ES-I3 (cell line): ENCODE data around the gene SUSD2.

Experiments used
- H3K36me3 ChIP-seq: 2 replicates; pipeline ENCODE4 v1.6.1; 2013; ENCODE audit warnings: mild to moderate bottlenecking, low read length, control low read depth, moderate library complexity; ENCODE audit not compliant: insufficient read depth
- H3K4me1 ChIP-seq: 2 replicates; pipeline ENCODE4 v1.6.1; 2013; ENCODE audit warnings: mild to moderate bottlenecking, control low read depth, low read length; ENCODE audit not compliant: insufficient read depth
- H3K9ac ChIP-seq: 2 replicates; pipeline ENCODE4 v1.6.1; 2013; ENCODE audit warnings: low read depth, mild to moderate bottlenecking, low read length, moderate library complexity
- H3K9me3 ChIP-seq: 2 replicates; pipeline ENCODE4 v1.6.1; 2013; ENCODE audit warnings: mild to moderate bottlenecking, low read length, moderate library complexity; ENCODE audit not compliant: control insufficient read depth, insufficient read depth

Gene SUSD2

DNA sequence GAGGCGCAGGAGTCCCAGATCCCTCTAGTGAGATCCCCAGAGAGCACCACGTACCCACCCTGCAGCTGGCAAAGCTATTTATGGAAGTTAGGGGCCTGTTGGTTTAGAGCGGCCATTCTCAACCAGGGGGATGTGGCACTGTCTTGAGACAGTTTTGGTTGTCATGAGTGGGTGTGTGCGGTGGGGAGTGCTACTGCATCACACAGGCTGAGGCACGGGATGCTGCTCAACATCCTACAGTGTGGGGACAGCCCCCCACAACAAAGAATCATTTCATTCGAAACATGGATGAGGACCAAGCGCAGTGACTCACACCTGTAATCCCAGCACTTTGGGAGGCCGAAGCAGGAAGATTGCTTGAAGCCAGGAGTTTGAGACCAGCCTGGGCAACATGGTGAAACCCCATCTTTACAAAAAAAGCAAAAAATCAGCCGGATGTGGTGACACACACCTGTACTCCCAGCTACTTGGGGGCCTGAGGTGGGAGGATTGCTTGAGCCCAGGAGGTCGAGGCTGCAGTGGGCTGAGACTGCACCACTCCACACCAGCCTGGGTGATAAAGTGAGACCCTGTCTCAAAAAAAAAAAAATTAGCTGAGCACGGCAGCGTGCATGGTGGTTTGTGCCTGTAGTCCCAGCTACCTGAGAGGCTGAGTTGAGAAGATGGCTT lies 35.4 kb downstream of the SUSD2 start:
- Histone ChIP-seq H3K9me3 (no peaks in the 10 kb centered on the region), H3K36me3 (no peaks in the 10 kb centered on the region), H3K9ac (no peak overlapping the region), H3K4me1 (peaks cover 5% of the 10 kb centered on the region; the same call in 1 of the 2 replicates)

DNA sequence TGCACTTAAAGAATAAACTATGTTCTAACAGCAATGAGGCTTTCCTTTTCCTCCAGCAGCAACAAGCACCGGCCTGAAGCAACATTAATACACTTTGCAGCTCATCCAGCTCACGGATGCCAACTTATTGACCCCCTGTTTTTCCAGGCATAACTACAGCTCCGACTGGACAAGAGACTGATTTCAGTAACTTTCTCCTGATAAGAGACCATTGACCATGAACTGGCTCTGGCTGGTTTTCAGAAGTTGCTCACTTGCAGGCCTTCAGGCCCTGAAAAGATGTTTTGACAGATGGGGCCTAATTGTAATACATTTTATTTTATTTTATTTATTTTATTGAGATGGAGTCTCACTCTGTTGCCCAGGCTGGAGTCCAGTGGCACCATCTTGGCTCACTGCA lies 36.1 kb downstream of the SUSD2 start:
- Histone ChIP-seq H3K9me3 (no peaks in the 10 kb centered on the region), H3K4me1 (no peaks in the 10 kb centered on the region), H3K9ac (no peak overlapping the region), H3K36me3 (no peaks in the 10 kb centered on the region)

DNA sequence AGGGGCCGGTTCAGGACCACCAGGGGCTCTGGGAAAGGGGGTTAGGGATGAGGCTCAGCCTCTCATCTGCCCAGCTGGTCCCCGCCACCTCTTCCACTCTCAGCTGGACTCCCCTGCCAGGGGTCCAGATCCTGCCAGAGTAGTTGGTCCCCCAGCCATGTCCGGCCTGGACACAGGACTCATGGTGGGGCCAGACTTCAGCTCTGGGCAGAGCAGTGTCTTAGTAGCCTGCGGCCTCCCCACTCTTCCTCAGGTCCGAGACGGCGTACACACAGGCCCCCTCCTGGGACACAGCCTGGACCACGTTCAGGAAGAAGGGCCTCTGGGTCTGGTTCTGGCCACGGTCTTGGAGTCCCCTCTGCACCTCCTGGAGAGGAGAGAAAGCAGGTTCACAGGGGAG lies 38.5 kb downstream of the SUSD2 start:
- Histone ChIP-seq H3K36me3 (no peaks in the 10 kb centered on the region), H3K9ac (no peak overlapping the region), H3K9me3 (no peaks in the 10 kb centered on the region), H3K4me1 (no peaks in the 10 kb centered on the region)

DNA sequence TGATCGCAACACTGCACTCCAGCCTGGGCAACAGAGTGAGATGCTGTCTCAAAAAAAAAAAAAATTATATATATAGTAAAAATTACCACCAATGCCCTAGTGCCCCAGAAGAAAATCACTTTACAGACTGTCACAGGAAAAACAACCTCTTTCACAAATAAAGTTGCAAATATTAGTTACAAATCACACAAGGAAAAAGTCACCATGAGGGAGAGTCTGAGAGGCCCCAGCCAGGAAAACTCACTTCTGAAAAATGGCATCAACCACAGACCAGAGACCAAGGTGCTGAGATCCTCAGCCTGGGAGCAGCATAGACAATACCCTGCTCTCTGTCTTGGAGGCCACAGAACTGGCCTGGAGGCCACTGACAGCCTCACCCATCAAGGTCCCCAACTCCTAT lies 43.2 kb downstream of the SUSD2 start:
- Histone ChIP-seq H3K9ac (no peak overlapping the region), H3K36me3 (no peaks in the 10 kb centered on the region), H3K9me3 (no peaks in the 10 kb centered on the region)

DNA sequence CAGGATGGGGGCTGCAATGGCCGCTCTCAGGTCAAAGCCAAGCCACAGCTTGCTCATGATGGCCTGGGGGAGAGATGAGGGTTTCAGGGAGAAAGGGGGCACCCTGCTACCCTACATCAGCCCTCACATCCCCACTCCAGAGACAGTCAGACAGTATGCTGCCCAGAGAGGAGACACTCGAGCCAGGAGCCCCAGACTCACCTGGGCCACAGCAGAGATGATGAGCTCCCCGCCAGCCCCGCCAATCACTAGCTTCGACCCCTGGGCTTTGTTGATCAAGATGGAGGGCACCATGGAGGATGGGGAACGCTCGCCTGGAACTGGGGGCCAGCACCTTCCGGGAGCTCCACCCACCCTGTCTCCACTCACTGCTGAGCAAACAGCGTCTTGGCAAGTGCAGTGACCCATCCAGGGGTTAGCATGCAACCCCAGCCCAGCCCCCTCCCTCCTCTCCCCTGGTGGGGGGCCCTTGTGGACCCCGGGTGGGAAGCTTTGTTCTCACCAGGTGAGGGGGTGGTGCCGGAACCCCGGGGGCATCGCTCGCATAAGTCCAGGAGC lies 43.8 kb downstream of the SUSD2 start:
- Histone ChIP-seq H3K9ac (no peak overlapping the region), H3K4me1 (no peaks in the 10 kb centered on the region), H3K9me3 (no peaks in the 10 kb centered on the region), H3K36me3 (no peaks in the 10 kb centered on the region)

More for the DNA sequence above, 43.2 kb downstream of the SUSD2 start:
- H3K4me1 ChIP-seq: no peaks in the 10 kb centered on the region

DNA sequence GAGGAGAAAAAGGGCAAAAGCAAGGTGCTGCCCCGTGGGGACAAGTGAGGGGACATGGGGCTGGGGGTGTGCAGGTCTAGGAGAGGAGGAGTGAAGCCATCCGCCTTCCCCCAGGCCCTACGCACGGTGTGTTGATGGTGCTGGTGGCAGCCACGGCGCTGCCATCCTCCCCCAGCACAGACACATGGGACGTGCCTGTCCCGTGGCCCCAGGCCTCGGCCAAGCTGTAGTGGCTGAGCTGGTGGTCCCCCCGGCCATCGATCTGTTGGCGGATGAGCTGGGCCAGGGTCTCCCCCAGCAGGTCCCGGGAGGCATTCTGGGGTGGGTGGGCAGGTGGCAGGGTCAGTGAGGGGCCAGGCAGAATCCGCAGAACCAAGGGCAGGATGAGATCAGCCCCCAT lies 44.7 kb downstream of the SUSD2 start:
- Histone ChIP-seq H3K36me3 (no peaks in the 10 kb centered on the region), H3K9ac (no peak overlapping the region), H3K9me3 (no peaks in the 10 kb centered on the region), H3K4me1 (peaks cover 5% of the 10 kb centered on the region; the same call in 1 of the 2 replicates)

DNA sequence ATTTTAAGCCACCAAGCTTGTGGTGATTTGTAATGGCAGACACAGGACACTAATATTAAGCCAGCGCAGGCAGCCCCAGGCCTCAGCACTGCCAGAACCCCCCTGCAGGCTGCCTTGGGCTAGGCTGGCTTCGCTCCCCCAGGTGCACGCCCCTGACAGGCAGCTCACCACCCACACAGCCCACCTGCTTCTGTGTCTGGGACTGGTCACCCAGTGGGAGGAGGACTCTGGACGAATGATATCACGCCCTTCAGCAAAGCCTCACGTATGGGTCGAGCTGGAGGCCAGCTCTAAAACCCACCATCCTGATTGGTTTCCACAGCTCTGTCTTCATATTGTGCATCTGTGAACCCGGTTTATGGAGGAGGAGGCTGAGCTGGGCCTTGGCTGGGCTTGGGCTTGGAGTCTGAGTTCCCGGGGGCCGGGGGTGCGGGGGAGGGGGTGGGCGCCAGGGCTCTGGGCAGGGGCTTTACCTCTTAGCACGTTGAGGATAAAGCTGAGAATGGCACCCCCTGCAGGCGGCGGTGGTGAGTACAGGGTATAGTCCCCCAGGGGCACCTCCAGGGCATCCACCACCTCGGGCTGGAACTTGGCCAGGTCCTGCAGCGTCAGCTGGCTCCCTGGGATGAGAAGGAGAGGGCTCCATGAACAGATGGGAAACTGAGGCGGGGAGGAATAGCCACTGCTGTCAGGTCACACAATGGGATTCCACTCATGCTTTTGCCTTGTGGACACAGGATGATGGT lies 49.8 kb downstream of the SUSD2 start:
- Histone ChIP-seq H3K9ac (no peak overlapping the region), H3K36me3 (no peaks in the 10 kb centered on the region), H3K9me3 (no peaks in the 10 kb centered on the region), H3K4me1 (peaks cover 6% of the 10 kb centered on the region; the same call in 1 of the 2 replicates)

DNA sequence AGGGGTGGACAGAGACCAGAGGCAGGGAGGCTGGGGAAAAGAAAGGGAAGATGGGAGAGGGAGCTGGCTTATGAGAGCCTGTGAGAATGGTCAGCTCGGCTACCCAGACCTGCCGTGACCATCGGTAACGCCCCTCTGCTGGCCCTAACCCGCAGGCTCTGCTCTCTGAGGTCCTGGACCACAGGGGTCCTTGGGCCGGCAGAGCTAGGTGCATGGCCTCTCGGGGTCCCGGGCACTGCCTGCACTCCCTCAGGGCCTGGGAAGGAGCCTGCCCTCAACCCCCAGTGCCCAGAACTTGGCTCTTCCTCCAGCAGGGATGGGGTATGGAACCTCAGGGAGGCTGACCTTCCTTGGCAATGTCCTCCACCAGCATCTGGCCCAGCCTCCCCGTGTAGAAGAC lies 50.4 kb downstream of the SUSD2 start:
- Histone ChIP-seq H3K36me3 (no peaks in the 10 kb centered on the region), H3K4me1 (peaks cover 6% of the 10 kb centered on the region; the same call in 1 of the 2 replicates), H3K9ac (no peak overlapping the region), H3K9me3 (no peaks in the 10 kb centered on the region)

DNA sequence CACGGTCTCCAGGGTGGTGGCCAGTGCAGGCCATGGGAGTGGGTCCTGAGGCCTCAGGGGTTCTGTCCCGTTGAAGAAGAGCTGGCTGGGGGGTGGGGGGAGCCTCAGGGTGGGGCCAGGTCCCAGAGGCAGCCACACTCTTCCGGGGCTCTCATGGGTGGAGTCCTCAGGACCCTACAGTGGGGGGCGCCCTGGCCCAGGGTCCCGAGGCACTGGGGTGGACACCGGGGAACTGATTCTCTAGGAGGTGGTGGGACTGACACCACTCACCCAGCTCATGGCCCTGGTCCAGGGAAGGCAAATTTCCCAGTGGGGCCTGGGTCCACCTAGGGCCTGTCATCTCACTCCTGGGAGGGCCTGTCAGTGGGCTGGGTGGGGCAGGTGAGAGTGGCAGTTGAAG lies 50.8 kb downstream of the SUSD2 start:
- Histone ChIP-seq H3K36me3 (no peaks in the 10 kb centered on the region), H3K9ac (no peak overlapping the region), H3K9me3 (no peaks in the 10 kb centered on the region), H3K4me1 (peaks cover 6% of the 10 kb centered on the region; the same call in 1 of the 2 replicates)

DNA sequence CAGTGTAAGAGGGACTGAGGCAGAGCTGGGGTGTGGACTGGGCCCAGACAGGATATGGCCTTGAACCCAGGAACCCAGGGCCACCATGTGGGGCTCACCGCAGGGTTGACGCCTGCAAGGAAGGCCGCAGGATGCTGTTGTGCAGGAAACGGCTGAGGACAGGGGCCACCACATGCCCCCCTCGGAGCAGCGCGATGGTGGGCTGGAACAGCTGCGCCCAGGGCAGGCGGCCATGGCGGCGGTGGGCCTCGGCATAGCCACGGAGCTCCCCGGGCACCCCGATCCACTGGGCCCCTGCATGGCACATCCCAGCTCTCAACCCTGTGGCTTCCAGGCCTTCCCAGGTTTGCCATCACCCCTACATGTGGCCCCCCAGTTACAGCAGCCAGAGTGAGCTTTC lies 51.4 kb downstream of the SUSD2 start:
- Histone ChIP-seq H3K36me3 (no peaks in the 10 kb centered on the region), H3K4me1 (peaks cover 6% of the 10 kb centered on the region; the same call in 1 of the 2 replicates), H3K9me3 (no peaks in the 10 kb centered on the region), H3K9ac (no peak overlapping the region)

DNA sequence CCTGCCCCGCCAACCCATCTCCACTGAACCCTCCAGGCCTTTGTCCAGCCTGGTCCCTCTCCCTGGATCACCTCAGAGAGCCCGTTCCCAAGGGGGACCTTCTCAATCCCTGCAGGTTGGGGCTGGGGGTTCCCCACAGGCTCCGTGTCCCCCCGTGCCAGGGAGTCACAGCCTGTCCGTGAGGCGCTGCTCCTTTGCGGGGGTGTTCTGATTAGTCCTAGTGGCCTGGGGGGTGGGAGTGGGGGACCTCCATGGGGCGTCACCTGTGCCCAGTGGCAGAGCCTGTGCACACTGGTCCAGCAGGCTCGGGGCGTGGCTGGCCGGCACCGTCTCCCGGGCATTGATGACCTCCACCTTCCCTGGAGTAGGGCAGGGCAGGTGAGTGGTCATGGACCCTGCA lies 51.9 kb downstream of the SUSD2 start:
- no peaks in the 10 kb centered on the region for H3K9me3 ChIP-seq
- no peaks in the 10 kb centered on the region for H3K36me3 ChIP-seq
- no peak overlapping the region for H3K9ac ChIP-seq
- peaks cover 6% of the 10 kb centered on the region; the same call in 1 of the 2 replicates for H3K4me1 ChIP-seq

DNA sequence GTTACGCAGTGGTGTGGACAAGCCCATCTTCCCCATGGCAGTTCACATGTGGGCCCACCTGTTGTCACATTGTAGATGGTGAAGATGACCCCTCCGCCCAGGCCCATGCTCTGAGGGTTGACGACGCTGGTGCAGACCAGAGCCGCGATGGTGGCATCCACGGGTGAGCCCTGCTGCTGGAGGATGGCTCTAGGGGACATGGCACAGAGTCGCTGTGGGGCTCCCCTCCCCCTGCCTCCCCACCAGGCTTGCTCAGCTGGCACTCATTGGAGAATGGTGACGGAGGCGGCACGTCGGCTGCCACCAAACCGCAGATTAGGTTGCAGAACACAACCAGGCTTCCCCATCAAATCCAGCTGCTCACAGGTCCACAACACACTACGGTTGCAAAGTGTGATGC lies 52.5 kb downstream of the SUSD2 start:
- peaks cover 6% of the 10 kb centered on the region; the same call in 1 of the 2 replicates for H3K4me1 ChIP-seq
- no peaks in the 10 kb centered on the region for H3K9me3 ChIP-seq
- no peaks in the 10 kb centered on the region for H3K36me3 ChIP-seq
- no peak overlapping the region for H3K9ac ChIP-seq

DNA sequence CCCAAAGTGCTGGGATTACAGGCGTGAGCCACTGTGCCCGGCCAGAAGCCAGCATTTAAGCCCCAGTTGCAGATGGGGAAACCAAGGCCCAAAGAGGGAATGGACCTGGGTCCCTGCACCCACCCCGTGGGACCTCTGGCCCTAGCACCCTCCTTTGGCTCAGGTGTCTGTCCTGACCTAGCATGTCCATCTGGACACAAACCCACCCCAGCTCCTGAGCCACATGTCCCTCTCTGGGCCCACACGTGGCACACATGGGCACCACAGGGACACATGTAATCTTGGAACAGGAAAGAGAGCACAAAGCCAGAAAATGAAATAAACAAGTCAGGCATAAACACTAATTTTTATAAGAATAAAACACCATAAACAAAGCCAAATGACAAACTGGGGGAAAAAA lies 54.0 kb downstream of the SUSD2 start:
- H3K9me3 ChIP-seq: no peaks in the 10 kb centered on the region
- peaks cover 6% of the 10 kb centered on the region; the same call in 1 of the 2 replicates for H3K4me1 ChIP-seq
- no peaks in the 10 kb centered on the region for H3K36me3 ChIP-seq

DNA sequence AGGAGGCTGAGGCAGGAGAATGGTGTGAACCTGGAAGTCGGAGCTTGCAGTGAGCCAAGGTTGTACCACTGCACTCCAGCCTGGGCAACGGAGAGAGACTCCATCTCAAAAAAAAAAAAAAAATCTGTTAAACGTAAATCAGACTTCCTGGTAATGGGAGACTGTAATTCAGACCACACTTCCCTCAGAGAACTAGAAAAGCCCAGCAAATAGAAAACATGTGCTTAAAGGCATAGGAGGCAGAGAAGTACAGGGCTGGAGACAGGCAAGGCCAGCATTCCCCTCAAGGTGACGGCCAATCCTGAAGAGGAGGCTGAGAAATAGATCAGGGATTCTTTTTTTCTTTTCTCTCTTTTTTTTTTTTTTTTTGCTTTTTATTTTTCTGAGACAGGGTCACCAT lies 55.4 kb downstream of the SUSD2 start:
- Histone ChIP-seq H3K9ac (no peak overlapping the region), H3K36me3 (no peaks in the 10 kb centered on the region), H3K4me1 (no peaks in the 10 kb centered on the region), H3K9me3 (no peaks in the 10 kb centered on the region)

More for the DNA sequence above, 54.0 kb downstream of the SUSD2 start:
- H3K9ac ChIP-seq: no peak overlapping the region
